GM23338 (cell line): ENCODE measurements around the gene DPYSL3. TPM values are rescaled to one million over a fixed set of nuclear protein-coding genes. Genes with fewer than 3 reads are reported as not detected.
A peak's percentile ranks its signal among the peaks of the same experiment; 100 is the strongest.

Experiments
- ATAC-seq: fragments of 200-7000 bp; cut with Tn5 transposase; 3 replicates; pipeline ENCODE4 v1.9.1; 2020
- DNase-seq: peaks from one replicate; pipeline ENCODE4 v3.0.0-alpha.2; 2015; ENCODE audit warnings: low spot score
- H2AFZ ChIP-seq: fragments of 200-600 bp; sonication (generic); 2 replicates; pipeline ENCODE4 v1.8.0; 2016; ENCODE audit warnings: antibody characterized with exemption, mild to moderate bottlenecking, moderate library complexity
- H3F3A ChIP-seq: fragments of 200-600 bp; sonication (generic); replicated peaks from 2 replicates; pipeline ENCODE4 v1.8.0; 2017; ENCODE audit warnings: antibody characterized with exemption, mixed run types, low read depth
- H3K27ac ChIP-seq: fragments of 200-600 bp; sonication (generic); 2 replicates; pipeline ENCODE4 v1.6.1; 2016; ENCODE audit warnings: low read depth
- H3K27me3 ChIP-seq: fragments of 200-600 bp; sonication (generic); 2 replicates; pipeline ENCODE4 v1.8.0; 2016; ENCODE audit warnings: mild to moderate bottlenecking, mixed run types, moderate library complexity; ENCODE audit not compliant: insufficient read depth
- H3K36me3 ChIP-seq: fragments of 200-600 bp; sonication (generic); 2 replicates; pipeline ENCODE4 v1.8.0; 2016; ENCODE audit warnings: mild to moderate bottlenecking; ENCODE audit not compliant: insufficient read depth
- H3K4me1 ChIP-seq: fragments of 200-600 bp; sonication (generic); 2 replicates; pipeline ENCODE4 v1.8.0; 2016; ENCODE audit warnings: mild to moderate bottlenecking, moderate library complexity; ENCODE audit not compliant: insufficient read depth
- H3K4me2 ChIP-seq: fragments of 200-600 bp; sonication (generic); 2 replicates; pipeline ENCODE4 v1.7.1; 2017; ENCODE audit warnings: mixed run types
- H3K4me3 ChIP-seq: fragments of 200-600 bp; sonication (generic); 2 replicates; pipeline ENCODE4 v1.6.1; 2016; ENCODE audit warnings: mixed run types
- H3K79me2 ChIP-seq: fragments of 200-600 bp; sonication (generic); replicated peaks from 2 replicates; pipeline ENCODE4 v1.8.0; 2017; ENCODE audit warnings: mild to moderate bottlenecking; ENCODE audit not compliant: insufficient read depth
- H3K9me2 ChIP-seq: fragments of 200-600 bp; sonication (generic); 2 replicates; pipeline ENCODE4 v1.8.0; 2017; ENCODE audit not compliant: insufficient read depth
- H4K20me1 ChIP-seq: fragments of 200-600 bp; sonication (generic); replicated peaks from 2 replicates; pipeline ENCODE4 v1.8.0; 2017; ENCODE audit warnings: mild to moderate bottlenecking; ENCODE audit not compliant: insufficient read depth
- H3K27ac Mint-ChIP-seq: 2 replicates; pipeline ENCODE4 v1.8.0; 2020; ENCODE audit warnings: inconsistent platforms, mild to moderate bottlenecking, moderate library complexity, mixed read lengths
- H3K27me3 Mint-ChIP-seq: 3 replicates; pipeline ENCODE4 v1.8.0; 2022; ENCODE audit warnings: low read depth, mild to moderate bottlenecking, moderate library complexity, mixed read lengths, inconsistent platforms; ENCODE audit not compliant: insufficient read depth, poor library complexity
- H3K36me3 Mint-ChIP-seq: 3 replicates; pipeline ENCODE4 v1.8.0; 2021; ENCODE audit warnings: low read depth, mild to moderate bottlenecking, inconsistent platforms, moderate library complexity, mixed read lengths
- H3K4me1 Mint-ChIP-seq: 3 replicates; pipeline ENCODE4 v1.8.0; 2020; ENCODE audit warnings: mild to moderate bottlenecking, inconsistent platforms, mixed read lengths
- H3K4me3 Mint-ChIP-seq: 3 replicates; pipeline ENCODE4 v1.8.0; 2021; ENCODE audit warnings: moderate library complexity, mild to moderate bottlenecking, inconsistent platforms, mixed read lengths
- H3K9me3 Mint-ChIP-seq: 3 replicates; pipeline ENCODE4 v1.8.0; 2020; ENCODE audit warnings: moderate library complexity, mild to moderate bottlenecking, inconsistent platforms, mixed read lengths
- CREB1 ChIP-seq: fragments of 250-450 bp; sonication (Bioruptor Pico); IDR thresholded peaks from 2 replicates; pipeline ENCODE4 v1.5.0; 2020; ENCODE audit warnings: low read depth, mild to moderate bottlenecking, moderate library complexity
- EZH2phosphoT487 ChIP-seq: fragments of 200-600 bp; sonication (generic); IDR thresholded peaks from one replicate; pipeline ENCODE4 v1.8.1; 2018; ENCODE audit warnings: antibody characterized with exemption; ENCODE audit not compliant: unreplicated experiment
- STAT1 ChIP-seq: IDR thresholded peaks from one replicate; pipeline ENCODE4 v1.6.1; 2016; ENCODE audit warnings: antibody characterized with exemption; ENCODE audit not compliant: unreplicated experiment
- ZNF114 ChIP-seq: fragments of 250-450 bp; sonication (Bioruptor Pico); IDR thresholded peaks from 2 replicates; pipeline ENCODE4 v1.5.0; 2020; ENCODE audit warnings: mild to moderate bottlenecking, moderate library complexity
- ZNF462 ChIP-seq: fragments of 250-450 bp; sonication (Bioruptor Pico); IDR thresholded peaks from 2 replicates; pipeline ENCODE4 v1.5.0; 2020; ENCODE audit warnings: mild to moderate bottlenecking, moderate library complexity
- polyA plus RNA-seq: library from polyadenylated mRNA; unstranded; fragments of >200 nt; fragmentation: Nextera tagmentation; extraction: Ambion mirVana; gene quantifications from 2 replicates; pipeline ENCODE4 v1.2.1, GENCODE V29; 2016
- total RNA-seq: library from RNA; depleted of rRNA; stranded (reverse); fragments of >200 nt; shearing (Covaris generic); gene quantifications from 2 replicates; pipeline ENCODE4 v1.2.3, GENCODE V29; 2014

Gene DPYSL3
- total and polyA plus RNA-seq, 2 experiments from 2014 or later = 97.6 to 455 TPM

- TF ChIP-seq ZNF462 (CRISPR knock-in tag) (no peak), STAT1 (no peak)
Observed at GRCh38 chr5:147400126-147400809, 109.6 kb downstream of the DPYSL3 start (continued).

- DNase-seq = no peak
- Histone ChIP-seq H3K4me3 (no peak overlapping the region), H2AFZ (no peak overlapping the region), H3K36me3 (peaks cover 80% of the 10 kb centered on the region), H3F3A (peaks cover 39% of the 10 kb centered on the region), H3K4me1 (no peaks in the 10 kb centered on the region; the same call in 1 of the 2 replicates), H3K27ac (peak overlapping the region; percentile 26; the same call in 1 of the 2 replicates), H3K27me3 (no peaks in the 10 kb centered on the region), H3K79me2 (no peaks in the 10 kb centered on the region), H3K9me2 (no peaks in the 10 kb centered on the region), H4K20me1 (peaks cover 23% of the 10 kb centered on the region), H3K4me2 (no peak overlapping the region)
- TF ChIP-seq ZNF462 (CRISPR knock-in tag) (no peak), EZH2phosphoT487 (no peak), CREB1 (no peak), STAT1 (no peak), ZNF114 (no peak)
- H3K9me3 Mint-ChIP-seq = no peaks in the 10 kb centered on the region
- no peak overlapping the region for H3K4me3 Mint-ChIP-seq
- peaks cover 4% of the 10 kb centered on the region for H3K27me3 Mint-ChIP-seq
- ATAC-seq = no peak
- peaks cover 91% of the 10 kb centered on the region for H3K36me3 Mint-ChIP-seq
- H3K4me1 Mint-ChIP-seq = peaks cover 6% of the 10 kb centered on the region
- H3K27ac Mint-ChIP-seq = no peak overlapping the region
Observed at GRCh38 chr5:147398860-147399259, 111.0 kb downstream of the DPYSL3 start.
